A673 (cell line): ENCODE data around the gene HOXB8.

ENCODE experiments used
- EZH2 ChIP-seq: fragments of 200-600 bp; sonication (generic); IDR thresholded peaks from 2 replicates; pipeline ENCODE4 v1.6.1; 2017; ENCODE audit warnings: borderline replicate concordance, low read depth, mild to moderate bottlenecking, mixed read lengths, antibody characterized with exemption, low read length; ENCODE audit not compliant: poor library complexity, severe bottlenecking
- TF ChIP-seq, protein P1 (sequence below): fragments of 300-800, 200-600 bp; sonication (generic); conservative IDR thresholded peaks from 2 replicates; pipeline ENCODE4 v1.5.1; 2017; ENCODE audit warnings: low read depth, mild to moderate bottlenecking, antibody characterized with exemption, low read length, moderate library complexity, mixed read lengths

DNA sequence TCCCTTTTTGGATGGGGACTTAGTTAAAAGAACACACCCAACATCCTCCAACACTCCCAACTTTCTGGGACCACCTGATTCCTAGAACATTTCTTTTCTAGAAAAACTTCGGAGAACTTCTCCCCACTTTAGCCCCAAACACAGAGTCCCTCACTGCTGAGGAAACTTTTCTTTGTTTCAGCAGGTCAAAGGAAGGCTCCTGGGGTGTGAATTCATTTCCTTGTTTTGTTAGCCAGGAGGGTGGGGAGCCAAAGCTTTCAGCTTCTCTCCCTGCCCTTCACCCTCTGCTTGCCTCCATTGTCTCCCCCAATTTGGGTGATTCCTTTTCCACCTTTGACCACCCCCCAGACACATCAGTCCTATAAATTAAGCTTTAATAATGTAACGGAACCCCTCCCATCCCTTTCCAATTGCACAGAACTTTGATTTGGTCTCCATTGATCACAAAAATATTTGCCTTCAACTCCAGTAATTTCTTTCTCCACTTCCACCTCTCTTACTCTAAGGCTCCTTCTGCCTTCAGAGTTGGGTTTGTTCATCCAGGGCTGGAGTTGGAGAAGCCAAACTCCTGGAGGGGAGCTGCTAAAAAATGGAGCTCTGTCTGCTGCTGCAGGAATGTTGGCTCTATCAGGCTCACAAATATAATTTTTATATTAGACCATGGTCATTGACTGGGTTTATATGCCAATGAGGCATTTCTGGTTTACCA, 47.3 kb downstream of the HOXB8 start:
- TF ChIP-seq, protein P1, sequence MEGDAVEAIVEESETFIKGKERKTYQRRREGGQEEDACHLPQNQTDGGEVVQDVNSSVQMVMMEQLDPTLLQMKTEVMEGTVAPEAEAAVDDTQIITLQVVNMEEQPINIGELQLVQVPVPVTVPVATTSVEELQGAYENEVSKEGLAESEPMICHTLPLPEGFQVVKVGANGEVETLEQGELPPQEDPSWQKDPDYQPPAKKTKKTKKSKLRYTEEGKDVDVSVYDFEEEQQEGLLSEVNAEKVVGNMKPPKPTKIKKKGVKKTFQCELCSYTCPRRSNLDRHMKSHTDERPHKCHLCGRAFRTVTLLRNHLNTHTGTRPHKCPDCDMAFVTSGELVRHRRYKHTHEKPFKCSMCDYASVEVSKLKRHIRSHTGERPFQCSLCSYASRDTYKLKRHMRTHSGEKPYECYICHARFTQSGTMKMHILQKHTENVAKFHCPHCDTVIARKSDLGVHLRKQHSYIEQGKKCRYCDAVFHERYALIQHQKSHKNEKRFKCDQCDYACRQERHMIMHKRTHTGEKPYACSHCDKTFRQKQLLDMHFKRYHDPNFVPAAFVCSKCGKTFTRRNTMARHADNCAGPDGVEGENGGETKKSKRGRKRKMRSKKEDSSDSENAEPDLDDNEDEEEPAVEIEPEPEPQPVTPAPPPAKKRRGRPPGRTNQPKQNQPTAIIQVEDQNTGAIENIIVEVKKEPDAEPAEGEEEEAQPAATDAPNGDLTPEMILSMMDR = no peak
- TF ChIP-seq EZH2 = no peak
